NB4 (cell line): Measurements from ENCODE around the gene CCDC81.

Experiments used
- DNase-seq: peaks from one replicate; pipeline ENCODE4 v3.0.0; 2010; ENCODE audit warnings: low read depth
- H3K4me3 ChIP-seq: one replicate; pipeline ENCODE4 v1.5.1; 2011; ENCODE audit warnings: mild to moderate bottlenecking, low read depth, low read length, moderate library complexity
- CTCF ChIP-seq: IDR thresholded peaks from one replicate; pipeline ENCODE4 v1.5.1; 2012; ENCODE audit warnings: low read depth, low read length
- MAX ChIP-seq: IDR thresholded peaks from 2 replicates; pipeline ENCODE4 v1.6.1; 2011; ENCODE audit warnings: low read depth, low read length
- MYC ChIP-seq: IDR thresholded peaks from 2 replicates; pipeline ENCODE4 v1.6.1; 2011; ENCODE audit warnings: low read depth, low read length
- POLR2A ChIP-seq: IDR thresholded peaks from 2 replicates; pipeline ENCODE4 v1.6.1; 2011; ENCODE audit warnings: mild to moderate bottlenecking; ENCODE audit not compliant: insufficient read length; ENCODE audit errors: extremely low read depth

CCDC81 gene

GRCh38 chr11:86443415-86443814 lies 68.7 kb downstream of the CCDC81 start:
- DNase-seq, result no peak
- TF ChIP-seq CTCF (no peak), MYC (no peak), MAX (no peak), POLR2A (no peak)
- no peak overlapping the region for H3K4me3 ChIP-seq

- no peak for DNase-seq
- TF ChIP-seq POLR2A (no peak), CTCF (no peak), MYC (no peak), MAX (no peak)
- H3K4me3 ChIP-seq, result no peak overlapping the region
Observed at GRCh38 chr11:86444981-86445380, 70.3 kb downstream of the CCDC81 start.

GRCh38 chr11:86446163-86446923 lies 71.7 kb downstream of the CCDC81 start:
- H3K4me3 ChIP-seq, result no peak overlapping the region

GRCh38 chr11:86446924-86447285 lies 72.2 kb downstream of the CCDC81 start:
- no peak for DNase-seq
- H3K4me3 ChIP-seq, result no peak overlapping the region
- TF ChIP-seq MYC (no peak), POLR2A (no peak), CTCF (no peak), MAX (no peak)

More at GRCh38 chr11:86446163-86446923, 71.7 kb downstream of the CCDC81 start:
- no peak for DNase-seq
- TF ChIP-seq MYC (no peak), MAX (no peak), POLR2A (no peak), CTCF (no peak)

GRCh38 chr11:86447763-86448480 lies 73.2 kb downstream of the CCDC81 start:
- peak; percentile 20 for DNase-seq
- no peak for TF ChIP-seq MAX
- no peak for TF ChIP-seq POLR2A
- TF ChIP-seq MYC, result no peak
- TF ChIP-seq CTCF, result no peak
- H3K4me3 ChIP-seq, result no peak overlapping the region
